Lower lobe of right lung (tissue), 2 donors: ENCODE measurements around the gene SLX9. TPM values are rescaled to one million over a fixed set of nuclear protein-coding genes. Genes with fewer than 3 reads are reported as not detected.

Experiments used
- ATAC-seq, 2 donors: fragments of 200-7000 bp; cut with Tn5 transposase; one replicate each; pipeline ENCODE4 v1.9.1; 2020 to 2022; ENCODE audit warnings: mild to moderate bottlenecking in 2 of 2, moderate library complexity in 2 of 2
- DNase-seq: peaks from one replicate; pipeline ENCODE4 v3.0.0-alpha.2; 2020
- H3K27ac ChIP-seq: fragments of 200-600 bp; one replicate; pipeline ENCODE4 v1.8.0; 2022
- H3K27me3 ChIP-seq: fragments of 200-600 bp; one replicate; pipeline ENCODE4 v1.8.0; 2022; ENCODE audit warnings: low read depth
- H3K36me3 ChIP-seq: fragments of 200-600 bp; one replicate; pipeline ENCODE4 v1.8.0; 2022; ENCODE audit warnings: mild to moderate bottlenecking
- H3K4me1 ChIP-seq: fragments of 200-600 bp; one replicate; pipeline ENCODE4 v1.8.0; 2022
- H3K4me3 ChIP-seq: fragments of 200-600 bp; one replicate; pipeline ENCODE4 v1.8.0; 2022; ENCODE audit warnings: mild to moderate bottlenecking
- H3K9me3 ChIP-seq: fragments of 200-600 bp; one replicate; pipeline ENCODE4 v1.8.0; 2022
- intact Hi-C: fragments of 100-400 bp; cut with DNase I; formaldehyde crosslinking; loops from one replicate; pipeline ENCODE4 v1.11.0; 2022
- total RNA-seq: library from RNA; stranded (reverse); fragmentation: NEBNext Ultra II Directional; extraction: Animal tissue kit (Norgen Biotek cat#: 25700); gene quantifications from one replicate; pipeline ENCODE4 v1.2.1, GENCODE V29; 2021
- TF ChIP-seq, protein P1 (sequence below): fragments of 200-600 bp; IDR thresholded peaks from one replicate; pipeline ENCODE4 v1.8.0; 2022; ENCODE audit warnings: antibody characterized with exemption, mild to moderate bottlenecking
- donor health status: DM: no; HTN: yes; CAD: no; lungs with severe emphysema.

SLX9 gene
- total RNA-seq, 1 donor from 2014 or later = 15.7 TPM

DNA sequence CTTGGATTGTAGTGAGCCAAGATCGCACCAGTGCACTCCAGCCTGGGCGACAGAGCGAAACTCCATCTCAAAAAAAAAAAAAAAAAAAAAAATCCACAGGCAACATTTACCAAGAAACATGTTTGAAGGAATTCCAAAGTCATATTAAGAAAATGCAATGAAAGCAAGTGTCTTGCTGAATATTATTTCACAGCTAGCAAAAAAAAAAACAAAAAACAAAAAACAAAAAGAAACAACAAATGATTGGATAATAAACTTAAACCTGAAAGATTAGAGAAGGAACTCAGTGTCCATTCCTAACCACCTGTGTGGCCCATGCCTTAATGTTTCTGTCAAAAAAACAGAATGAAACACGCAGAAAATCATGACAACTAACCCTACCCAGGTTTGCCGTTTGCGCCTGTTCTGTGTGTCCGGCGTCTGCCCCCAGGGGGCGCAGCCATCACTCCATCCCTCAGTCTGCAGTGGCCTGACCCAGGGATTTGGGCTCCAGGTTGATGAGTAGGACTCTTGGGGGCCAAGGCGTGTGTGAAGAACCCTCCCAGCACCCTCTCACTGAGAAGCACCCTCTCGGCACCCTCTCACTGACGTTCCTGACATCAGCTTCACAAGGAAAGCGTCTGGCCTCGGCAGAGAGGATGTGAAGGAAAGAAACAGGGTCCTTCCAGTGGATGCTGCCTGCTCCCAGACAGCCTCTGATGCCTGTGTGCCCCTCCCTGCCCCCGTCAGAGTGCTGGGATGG, 47.1 kb upstream of the SLX9 start:
- no peak overlapping the region for H3K4me3 ChIP-seq
- peak; percentile 69 to 76 for ATAC-seq
- intact Hi-C loops = no loop called here
- peaks cover 15% of the 10 kb centered on the region for H3K4me1 ChIP-seq
- peaks cover 21% of the 10 kb centered on the region for H3K36me3 ChIP-seq
- H3K27me3 ChIP-seq = peaks cover 6% of the 10 kb centered on the region
- TF ChIP-seq, protein P1, sequence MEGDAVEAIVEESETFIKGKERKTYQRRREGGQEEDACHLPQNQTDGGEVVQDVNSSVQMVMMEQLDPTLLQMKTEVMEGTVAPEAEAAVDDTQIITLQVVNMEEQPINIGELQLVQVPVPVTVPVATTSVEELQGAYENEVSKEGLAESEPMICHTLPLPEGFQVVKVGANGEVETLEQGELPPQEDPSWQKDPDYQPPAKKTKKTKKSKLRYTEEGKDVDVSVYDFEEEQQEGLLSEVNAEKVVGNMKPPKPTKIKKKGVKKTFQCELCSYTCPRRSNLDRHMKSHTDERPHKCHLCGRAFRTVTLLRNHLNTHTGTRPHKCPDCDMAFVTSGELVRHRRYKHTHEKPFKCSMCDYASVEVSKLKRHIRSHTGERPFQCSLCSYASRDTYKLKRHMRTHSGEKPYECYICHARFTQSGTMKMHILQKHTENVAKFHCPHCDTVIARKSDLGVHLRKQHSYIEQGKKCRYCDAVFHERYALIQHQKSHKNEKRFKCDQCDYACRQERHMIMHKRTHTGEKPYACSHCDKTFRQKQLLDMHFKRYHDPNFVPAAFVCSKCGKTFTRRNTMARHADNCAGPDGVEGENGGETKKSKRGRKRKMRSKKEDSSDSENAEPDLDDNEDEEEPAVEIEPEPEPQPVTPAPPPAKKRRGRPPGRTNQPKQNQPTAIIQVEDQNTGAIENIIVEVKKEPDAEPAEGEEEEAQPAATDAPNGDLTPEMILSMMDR = peak; percentile 86
- H3K9me3 ChIP-seq = no peaks in the 10 kb centered on the region
- DNase-seq = peak; percentile 81
- H3K27ac ChIP-seq = no peak overlapping the region

DNA sequence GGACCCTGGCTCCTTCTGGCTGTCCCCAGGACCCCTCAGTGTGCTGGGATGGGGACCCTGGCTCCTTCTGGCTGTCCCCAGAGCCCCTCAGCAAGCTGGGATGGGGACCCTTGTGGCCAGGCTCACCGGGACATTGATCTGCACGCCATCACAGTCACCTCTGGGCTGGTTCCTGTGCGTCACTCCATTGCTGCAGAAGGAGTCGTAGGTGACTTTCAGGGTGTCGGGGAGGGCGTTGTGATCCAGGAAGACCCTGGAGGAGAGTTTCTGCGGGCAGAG, 46.6 kb upstream of the SLX9 start:
- ATAC-seq (no peak), DNase-seq (no peak)
- TF ChIP-seq, protein P1 = no peak
- Histone ChIP-seq H3K9me3 (no peaks in the 10 kb centered on the region), H3K4me3 (no peak overlapping the region), H3K36me3 (peaks cover 21% of the 10 kb centered on the region), H3K4me1 (peaks cover 15% of the 10 kb centered on the region), H3K27ac (no peak overlapping the region), H3K27me3 (peaks cover 6% of the 10 kb centered on the region)
- intact Hi-C loops = no loop called here

DNA sequence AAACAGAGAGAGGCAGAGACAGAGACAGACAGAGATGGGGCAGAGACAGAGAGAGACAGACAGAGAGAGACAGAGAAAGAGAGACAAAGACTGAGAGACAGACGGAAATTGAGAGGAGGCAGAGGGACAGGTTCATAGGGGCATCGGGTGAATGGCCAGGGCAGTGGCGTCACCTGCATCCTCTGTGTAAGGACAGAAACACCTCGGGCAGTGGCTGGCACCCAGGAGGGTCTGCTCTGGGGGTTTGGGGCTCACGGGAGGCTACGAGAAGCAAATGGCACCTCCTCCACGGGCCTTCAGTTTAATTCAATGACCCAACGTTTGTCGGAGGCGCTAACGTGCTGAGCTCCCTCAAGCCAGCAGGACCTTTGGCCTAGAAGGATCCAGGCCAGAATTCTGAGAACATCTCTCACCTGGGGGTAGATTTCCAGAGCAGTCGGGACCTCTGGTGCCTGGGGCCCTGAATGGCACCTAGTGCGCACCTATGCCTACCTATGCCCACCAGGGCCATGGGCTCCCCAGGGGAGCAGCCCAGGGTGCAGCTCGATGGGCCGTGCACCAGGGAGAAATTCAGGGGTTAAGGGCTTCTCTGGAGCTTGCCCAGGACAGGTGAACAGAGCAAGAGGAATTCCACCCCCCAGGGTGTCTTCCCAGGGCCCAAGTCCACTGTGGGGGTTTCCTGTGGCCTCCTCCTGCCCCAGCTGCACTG, 45.7 kb upstream of the SLX9 start:
- peak; percentile 16 for DNase-seq
- TF ChIP-seq, protein P1 = no peak
- H3K27ac ChIP-seq = no peak overlapping the region
- no peaks in the 10 kb centered on the region for H3K9me3 ChIP-seq
- peaks cover 26% of the 10 kb centered on the region for H3K36me3 ChIP-seq
- peaks cover 15% of the 10 kb centered on the region for H3K4me1 ChIP-seq
- H3K4me3 ChIP-seq = no peak overlapping the region
- intact Hi-C loops = no loop called here
- no peak for ATAC-seq
- peaks cover 6% of the 10 kb centered on the region for H3K27me3 ChIP-seq

DNA sequence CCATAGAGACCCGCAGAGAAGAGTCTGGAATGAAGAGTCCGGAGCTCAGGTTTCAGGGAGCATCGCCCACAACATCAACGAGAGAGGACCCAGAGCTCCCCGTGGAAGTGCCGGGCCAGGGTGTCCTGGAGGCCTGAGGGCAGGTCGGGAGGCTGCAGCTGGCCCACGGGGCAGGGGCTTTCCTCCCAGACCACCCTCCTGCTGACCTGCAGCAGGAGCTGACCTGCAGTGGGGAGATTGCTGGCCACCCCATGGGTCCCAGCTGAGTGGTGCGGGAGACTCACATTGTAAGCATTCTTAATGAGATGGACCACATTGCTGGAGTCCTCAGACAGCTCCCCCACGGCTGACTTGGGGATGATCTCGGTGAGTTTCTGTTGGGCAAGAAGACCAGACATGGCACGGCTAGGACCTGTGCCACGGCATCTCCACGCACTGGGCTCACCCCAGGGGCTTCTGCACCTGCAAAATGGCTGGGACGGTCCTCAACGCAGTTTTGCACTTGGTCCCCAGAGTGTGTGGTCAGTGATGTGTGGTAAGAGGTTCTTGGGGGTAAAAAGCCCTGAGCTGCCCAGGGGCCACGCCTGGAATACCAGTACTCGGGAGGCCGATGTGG, 45.0 kb upstream of the SLX9 start:
- intact Hi-C loops = no loop called here
- Histone ChIP-seq H3K27ac (no peak overlapping the region), H3K4me3 (no peak overlapping the region), H3K4me1 (peaks cover 15% of the 10 kb centered on the region), H3K27me3 (peaks cover 6% of the 10 kb centered on the region), H3K36me3 (peaks cover 29% of the 10 kb centered on the region), H3K9me3 (no peaks in the 10 kb centered on the region)
- ATAC-seq (no peak), DNase-seq (peak; percentile 35)
- TF ChIP-seq, protein P1 = no peak

DNA sequence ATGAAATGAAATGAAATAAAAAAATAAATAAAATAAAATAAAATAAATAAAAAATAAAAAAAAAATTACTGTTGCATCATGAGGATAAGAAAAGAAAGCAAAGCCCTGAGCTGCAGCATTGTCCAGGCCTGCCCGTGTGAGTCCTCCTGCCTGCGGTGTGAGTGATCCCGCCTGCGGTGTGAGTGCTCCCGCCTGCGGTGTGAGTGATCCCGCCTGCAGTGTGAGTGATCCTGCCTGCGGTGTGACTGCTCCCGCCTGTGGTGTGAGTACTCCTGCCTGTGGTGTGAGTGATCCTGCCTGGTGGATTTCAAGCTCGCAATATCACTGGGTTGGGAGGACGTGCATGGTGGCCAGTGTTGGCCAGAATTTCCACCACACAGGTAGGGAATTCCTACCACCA, 44.0 kb upstream of the SLX9 start:
- intact Hi-C loops = no loop called here
- ATAC-seq (no peak), DNase-seq (peak; percentile 28)
- Histone ChIP-seq H3K4me3 (no peak overlapping the region), H3K4me1 (peaks cover 15% of the 10 kb centered on the region), H3K36me3 (peaks cover 36% of the 10 kb centered on the region), H3K27ac (no peak overlapping the region), H3K9me3 (no peaks in the 10 kb centered on the region), H3K27me3 (peaks cover 4% of the 10 kb centered on the region)
- TF ChIP-seq, protein P1 = no peak
